ENCODE data around the gene SNX8.

Gene SNX8

DNA sequence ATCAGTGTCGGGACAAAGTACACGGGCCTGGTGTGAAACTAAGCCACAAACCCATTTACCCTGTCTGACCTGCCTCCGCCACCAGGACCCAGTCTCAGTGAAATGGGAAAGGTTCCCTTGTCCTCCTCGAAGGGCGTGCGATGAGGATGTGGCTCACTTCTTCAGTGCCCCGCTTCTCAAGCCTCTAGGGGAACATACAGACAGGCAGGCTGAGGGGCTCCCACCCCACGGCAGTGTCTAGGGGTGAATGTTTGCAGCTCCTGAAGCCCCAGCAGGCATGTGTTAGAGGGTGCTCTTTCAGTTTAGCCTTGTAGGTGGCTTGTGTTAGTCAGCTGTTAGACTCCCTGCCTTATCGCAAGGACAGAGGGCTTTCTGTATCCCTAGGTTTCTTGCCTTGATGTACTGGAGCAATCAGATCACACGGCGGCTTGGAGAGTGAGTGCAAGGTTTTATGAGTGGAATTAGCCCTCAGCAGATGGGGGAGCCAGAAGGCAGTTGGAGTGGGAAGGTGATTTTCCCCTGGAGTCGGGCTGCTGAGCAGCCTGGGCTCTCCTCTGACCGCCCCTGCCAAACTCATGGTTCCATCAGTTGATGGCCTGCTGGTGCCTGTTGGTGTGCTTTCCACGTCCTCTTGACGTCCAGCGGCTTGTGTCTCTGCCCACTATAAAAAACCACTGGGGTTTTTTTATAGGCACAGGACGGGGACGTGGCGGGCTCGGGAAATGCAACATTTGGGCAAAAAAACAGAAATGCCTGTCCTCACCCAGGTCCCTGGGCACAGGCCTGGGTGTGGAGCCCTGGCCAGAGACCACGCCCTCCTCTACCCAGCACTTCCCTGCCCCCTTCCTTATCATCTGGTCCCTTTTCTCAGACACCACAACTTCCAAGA is 71.5 kb downstream of the SNX8 start:
- no peak for DNase-seq (ENCODE audit: low read depth)

DNA sequence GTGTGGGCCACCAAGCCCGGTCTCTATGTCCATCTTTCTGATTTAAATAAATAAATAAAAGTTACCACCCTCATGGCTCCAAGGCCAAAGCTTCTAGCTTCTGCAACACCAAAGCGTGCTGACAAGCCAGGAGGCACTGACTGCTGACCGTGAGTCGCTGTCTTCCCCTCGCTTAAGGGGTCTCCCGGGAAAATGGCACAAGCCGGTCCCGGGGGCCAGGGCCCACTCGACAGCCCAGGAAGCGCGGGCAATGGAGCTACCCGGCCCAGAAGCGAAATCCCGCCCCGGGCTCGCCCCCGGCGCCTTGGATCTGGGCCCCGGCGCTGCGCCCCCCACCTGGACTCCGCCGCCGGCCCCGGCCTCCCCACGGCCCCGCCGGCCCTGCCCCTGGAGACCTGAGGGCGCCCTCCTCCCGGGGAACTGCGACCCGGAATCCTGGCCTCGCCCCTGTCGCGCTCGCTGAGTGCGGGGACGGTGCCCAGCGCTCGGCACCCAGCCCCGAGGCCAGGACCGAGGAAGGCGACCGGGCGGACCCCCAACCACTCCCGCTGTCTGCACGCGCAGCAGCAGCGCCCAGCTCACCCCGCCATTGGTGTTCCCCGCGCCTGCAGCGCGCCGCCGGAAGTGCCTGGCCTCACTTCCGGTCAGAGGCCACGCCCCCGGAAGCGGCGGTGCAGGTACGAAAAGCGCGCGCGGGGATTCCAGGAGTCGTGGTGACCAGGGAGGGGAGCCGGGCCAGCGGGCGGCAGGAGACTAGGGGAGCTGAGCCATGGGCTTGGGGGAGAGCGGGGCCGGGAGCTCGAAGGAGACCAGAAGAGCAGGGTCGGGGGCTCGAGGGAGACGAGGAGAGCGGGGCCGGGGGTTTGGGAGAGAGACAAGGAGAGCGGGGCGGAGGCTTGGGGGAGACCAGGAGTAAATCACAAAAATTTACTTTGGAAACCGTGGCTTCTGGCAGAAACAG is 72.4 kb downstream of the SNX8 start, which contains the start of the genes MRM2 and NUDT1:
Gene MRM2 (minus strand): TSS at position 626 of the 961 bp plus-strand sequence. CDS start 36 bp downstream, at position 590.
Gene NUDT1 (plus strand): TSS at position 647 of the 961 bp plus-strand sequence. CDS start 2,349 bp downstream, outside the sequence.
- DNase-seq (ENCODE audit: low read depth): peak; percentile 55

DNA sequence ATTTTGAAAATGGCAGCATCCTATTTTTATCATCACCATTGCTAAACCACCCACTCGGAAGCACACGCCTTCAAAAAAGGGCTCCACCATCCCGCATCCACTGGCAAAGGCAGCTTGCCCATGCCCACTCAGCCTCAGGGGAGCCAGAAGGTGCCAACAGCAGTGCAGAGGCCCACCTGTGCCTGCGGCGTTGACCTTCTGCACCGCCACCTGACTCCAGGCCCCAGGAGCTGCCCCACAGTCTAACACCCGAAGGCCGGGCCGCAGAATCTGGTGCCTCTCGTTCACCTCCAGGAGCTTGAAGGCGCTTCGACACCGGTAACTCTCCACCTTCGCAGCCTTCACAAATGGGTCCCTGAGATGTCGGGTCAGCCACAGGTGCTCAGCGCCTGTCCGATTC is 75.0 kb downstream of the SNX8 start:
- no peak for DNase-seq (ENCODE audit: low read depth)

DNA sequence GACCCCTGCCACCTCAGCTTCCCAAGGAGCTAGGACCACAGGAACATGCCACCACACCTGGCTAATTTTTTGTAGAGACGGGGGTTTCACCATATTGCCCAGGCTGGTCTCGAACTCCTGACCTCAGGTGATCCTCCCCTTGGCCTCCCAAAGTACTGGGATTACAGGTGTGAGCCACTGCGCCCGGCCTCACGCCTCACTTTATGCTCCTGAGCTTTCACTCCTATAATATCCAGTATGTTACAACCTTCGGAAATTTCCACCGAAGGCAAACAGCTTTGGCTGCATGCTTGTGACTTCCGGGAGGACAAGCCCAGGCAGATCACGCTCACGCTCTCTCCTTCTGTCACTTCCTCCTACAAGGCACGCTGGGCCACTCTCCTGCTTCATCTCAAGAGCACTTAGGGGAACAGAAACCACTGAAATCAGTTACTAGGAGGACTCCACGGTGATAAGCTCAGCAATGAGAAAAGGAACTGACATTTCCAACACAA is 77.1 kb downstream of the SNX8 start:
- no peak for DNase-seq (ENCODE audit: low read depth)

DNA sequence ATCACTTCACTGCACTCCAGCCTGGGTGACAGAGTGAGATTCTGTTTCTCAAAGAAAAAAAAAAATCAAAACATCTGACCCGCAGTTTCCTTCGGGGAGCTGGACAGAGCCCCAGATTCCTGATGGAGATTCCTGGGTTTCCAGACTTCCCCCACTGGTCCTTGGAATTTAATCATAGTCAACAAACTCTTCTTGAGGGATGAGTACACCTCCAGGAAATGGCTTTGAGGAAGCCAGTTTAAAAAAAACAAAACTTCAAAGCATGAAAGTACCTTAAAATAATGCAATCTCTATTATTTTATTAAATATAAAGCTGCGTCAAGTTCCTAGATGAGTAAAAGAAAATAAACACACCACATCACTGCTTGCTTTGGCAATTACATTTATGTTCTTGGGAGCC is 80.3 kb downstream of the SNX8 start:
- peak; percentile 37 for DNase-seq (ENCODE audit: low read depth)

DNA sequence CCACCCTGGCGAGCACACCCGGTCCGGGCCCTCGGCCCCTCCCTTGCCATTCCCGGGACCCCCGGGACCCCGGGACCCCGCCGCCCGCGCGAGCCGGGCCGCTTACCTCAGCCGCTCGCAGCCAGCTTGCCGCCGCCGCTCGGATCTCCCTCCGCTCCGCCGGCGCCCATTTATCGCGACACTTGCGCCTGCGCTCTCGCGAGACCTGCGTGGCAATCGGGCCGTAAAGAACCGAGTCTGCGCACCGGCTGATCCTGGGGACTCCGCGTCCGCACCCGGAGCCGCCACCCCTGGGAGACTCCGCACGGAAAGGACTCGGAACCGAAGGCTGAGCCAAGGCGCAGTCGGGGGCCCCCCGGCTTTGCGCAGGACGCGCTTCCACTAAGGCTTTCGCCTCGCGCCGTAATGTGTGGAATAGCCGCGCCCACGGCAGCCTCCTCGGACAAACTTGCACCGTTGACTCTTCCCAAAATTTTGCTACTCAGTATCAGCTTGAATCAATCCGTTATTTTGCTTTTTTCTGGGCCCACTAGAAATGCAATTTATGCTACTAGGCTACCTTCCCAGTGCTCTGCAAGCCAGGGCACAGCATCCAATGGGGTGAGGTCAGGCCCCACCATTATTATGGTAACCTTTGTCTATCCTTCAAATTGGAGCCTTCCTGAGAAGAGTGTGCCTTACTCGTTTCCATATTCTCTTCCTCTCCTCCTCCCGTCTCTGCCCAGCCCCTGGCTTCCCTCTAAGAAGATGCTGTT is 81.3 kb downstream of the SNX8 start, which contains the start of gene MAD1L1:
Gene MAD1L1 (minus strand): TSS at position 180 of the 755 bp plus-strand sequence. CDS start 2,812 bp downstream, outside the sequence.
- peak; percentile 88 for DNase-seq (ENCODE audit: low read depth)

DNA sequence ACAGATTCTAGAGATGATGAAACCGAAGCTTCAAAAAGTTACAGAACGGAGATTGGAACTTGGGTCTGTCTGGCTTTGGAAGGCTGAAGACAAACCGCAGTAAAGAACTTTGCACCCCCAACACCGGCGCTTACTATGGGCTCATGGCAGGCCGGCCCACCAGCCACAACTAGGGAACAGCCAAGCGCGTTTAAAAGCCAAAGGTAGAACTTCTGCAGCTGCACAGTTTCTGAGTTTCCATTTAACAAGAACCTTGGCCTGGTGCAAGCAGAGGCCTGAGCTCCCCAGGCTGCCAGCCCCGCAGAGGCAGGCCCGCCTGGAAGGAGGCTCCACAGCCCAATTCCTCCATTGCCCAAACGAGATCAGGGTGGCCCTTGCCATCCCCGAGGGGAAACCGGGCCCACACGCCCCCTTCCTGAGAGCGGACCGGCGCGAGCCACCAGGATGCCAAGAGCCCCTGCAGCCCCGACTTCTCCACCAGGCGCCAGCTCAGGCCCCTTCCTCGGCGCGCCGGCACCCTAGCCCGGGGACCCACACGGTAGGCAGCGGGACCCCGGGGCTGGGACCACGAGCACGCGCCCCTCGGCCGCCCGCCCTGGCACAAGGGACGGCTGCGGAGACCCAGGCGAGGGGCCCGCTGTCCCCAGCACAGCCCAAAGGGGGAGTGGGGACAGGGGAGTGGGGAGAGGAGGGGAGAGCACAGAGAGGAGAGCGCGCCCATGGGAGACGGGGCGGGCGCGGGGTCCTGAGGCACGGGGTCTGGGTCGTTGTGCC is 82.1 kb downstream of the SNX8 start:
- no peak for DNase-seq (ENCODE audit: low read depth)

DNA sequence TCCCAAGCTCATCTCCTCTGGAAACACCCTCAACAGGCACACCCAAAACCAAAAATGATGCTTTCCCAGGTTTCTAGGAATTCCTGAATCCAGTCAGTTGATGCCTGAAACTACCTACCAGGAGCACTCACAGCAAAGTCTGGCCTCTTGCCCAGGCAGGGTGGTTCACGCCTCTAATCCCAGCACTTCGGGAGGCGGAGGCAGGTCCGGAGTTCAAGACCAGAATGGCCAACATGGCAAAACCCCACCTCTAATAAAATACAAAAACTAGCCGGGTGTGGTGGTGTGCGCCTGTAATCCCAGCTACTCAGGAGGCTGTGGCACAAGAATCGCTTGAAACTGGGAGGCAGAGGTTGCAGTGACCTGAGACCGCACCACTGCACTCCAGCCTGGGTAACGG is 83.4 kb downstream of the SNX8 start:
- no peak for DNase-seq (ENCODE audit: low read depth)

DNA sequence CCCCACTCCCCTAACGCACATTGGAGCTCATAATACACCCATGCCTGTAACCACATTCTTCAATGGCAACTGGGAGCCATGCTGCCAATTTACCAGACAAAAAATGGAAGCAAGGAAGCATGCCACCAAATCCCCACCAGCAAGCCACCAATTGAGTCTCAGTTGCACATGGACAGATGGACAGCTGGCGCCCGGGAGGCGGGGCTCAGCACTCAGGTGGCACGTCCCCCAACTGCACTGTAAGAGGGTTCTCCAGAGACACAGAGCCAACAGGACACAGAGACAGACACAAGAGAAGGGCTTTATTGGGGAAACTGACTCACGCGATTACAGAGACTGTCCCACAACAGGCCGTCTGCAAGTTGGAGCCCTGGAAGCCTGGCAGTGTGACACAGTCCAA is 84.0 kb downstream of the SNX8 start:
- no peak for DNase-seq (ENCODE audit: low read depth)

DNA sequence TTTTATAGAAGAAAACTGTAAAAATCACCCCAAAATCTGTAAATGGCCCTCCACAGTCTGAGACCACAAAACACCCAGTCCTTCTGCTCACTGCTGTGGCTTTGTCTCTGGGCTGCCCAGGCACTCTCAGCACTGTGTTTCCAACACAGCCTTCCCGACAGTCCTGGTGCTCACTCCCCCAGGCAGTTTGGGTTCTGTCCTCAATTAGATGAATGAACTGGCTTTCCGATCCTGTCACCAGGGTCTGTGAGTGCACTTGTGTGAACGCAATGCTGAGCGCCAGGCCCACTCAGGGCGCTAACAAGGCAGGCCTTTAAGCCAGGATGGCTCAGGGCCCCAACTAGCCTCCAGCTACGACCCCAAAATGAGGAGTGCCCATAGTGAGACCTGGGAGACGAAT is 84.8 kb downstream of the SNX8 start:
- DNase-seq (ENCODE audit: low read depth): no peak

DNA sequence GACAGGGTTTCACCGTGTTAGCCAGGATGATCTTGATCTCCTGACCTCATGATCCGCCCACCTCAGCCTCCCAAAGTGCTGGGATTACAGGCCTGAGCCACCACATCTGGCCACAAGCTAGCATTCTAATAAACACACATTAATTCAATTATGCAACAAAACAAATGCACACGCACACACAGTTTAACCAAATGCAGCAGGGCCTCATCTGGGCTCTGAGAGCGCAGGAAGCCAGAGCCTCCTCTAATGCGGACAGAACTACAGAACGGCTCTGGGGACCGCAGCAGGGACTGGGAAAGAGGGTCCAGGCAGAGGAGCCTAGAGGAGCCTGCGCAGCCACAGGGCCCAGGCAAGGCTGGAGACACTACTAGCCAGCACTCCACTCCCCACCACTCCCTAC is 85.3 kb downstream of the SNX8 start:
- DNase-seq (ENCODE audit: low read depth): no peak

DNA sequence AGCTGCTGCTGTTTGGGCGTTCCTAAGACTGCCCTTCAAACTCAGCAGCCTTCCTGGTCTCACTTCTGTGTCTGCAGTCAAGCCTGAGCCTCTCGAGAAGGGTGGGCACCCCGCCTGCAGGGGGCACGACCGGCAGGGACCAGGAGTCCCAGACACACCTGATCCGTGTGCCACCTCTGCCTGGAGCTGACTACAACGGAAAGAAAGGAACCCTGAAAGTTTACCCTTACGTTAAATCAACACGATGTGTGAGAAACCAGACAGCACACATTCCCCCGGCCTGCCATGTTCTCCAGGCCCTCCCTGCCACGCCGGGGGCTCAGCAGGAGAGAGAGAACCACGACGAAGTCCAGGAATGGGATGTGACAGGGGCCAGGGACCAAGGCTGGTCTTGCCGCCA is 86.5 kb downstream of the SNX8 start:
- no peak for DNase-seq (ENCODE audit: low read depth)

DNA sequence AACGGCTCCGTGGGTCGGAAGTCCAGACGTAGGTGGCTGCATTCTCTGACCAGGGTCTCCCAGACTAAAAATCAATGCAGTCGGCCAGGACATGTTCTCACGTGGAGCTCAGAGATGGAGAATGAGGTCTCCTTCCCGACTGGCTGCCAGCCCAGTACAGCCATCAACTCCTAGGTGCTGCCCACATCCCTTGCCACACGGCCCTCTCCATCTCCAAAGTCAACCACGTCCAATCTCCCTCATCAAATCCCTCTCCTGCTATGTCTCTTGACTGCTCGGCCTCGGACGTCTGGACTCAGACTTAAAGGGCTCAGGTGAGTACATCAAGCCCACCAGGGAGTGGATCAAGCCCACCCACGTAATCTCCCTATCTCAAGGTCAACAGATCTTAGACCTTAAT is 88.4 kb downstream of the SNX8 start:
- DNase-seq (ENCODE audit: low read depth): no peak

DNA sequence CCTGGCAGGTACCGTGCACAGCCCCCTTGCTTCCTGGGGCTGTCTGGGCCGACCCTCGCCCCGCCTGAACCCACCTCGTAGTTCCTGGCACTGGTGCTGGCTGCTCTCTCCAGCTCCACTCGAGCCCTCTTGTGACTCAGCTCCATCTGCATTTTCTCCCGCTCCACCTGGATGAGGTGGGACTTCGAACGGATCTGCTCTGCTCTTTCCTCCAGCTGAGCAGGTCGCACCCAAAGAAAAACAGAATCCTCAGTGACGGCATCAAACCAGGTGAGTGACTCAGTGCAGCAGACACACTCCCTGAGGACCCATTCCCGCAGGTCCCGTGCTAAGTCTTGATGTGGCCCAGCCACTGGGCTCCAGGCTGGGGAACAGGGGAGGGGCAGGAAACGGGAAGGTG is 88.9 kb downstream of the SNX8 start:
- DNase-seq (ENCODE audit: low read depth): no peak

DNA sequence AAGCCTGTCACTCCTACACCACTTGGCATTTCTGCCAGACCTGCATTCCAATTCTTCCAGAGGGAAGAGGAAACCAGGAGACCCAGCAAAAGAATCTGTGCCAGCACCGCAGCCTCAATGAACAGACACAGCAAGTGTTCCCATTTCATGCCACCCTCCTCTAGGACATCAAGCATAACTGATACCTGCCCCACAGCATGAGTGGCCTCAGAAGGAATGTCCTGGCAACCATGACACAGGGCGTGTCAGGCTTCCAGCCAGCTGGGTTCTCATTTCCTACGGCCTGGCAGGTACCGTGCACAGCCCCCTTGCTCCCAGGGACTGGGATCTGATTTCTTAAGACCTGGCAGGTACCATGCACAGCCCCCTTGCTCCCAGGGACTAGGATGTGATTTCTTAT is 89.3 kb downstream of the SNX8 start:
- DNase-seq (ENCODE audit: low read depth): no peak

DNA sequence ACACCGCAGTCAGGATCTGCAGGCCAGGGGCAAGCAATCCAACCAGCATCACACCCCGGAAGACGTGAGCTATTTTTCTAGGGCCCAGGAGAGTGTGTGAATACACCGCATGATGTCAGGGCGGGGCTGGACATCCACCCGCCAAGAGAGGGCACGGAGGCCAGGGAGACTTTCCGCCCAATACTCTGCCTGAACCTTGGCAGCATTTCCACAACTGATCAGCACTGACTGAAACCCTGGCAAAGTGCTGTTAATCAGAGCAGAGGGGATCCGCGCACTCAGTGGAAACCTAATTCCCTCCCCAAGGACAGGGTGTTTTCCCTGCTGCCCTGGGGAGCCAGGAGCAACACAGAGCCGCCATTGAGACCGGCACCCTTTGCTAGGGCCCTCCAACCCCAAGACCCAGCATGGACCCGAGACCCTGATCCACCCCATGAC is 89.7 kb downstream of the SNX8 start:
- no peak for DNase-seq (ENCODE audit: low read depth)

DNA sequence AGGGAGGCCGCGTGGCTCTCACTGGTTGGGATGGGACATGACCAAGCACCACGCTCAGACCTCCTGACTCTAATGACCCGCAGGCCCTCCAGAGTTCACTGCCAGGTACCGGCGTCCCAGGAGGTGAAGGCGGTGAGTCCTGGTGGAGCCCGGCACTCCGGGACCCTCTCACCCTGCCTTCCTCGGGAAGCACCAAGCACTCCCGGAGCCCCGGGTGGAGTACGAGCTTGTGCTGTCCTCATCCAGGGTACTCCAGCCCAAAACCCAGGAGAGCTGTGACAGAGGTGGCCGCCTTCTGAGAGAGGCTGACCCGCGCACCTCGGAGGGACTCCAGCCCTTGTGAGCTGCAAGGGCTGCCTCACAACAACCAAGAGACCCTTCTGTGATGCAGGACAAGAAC is 90.9 kb downstream of the SNX8 start:
- DNase-seq (ENCODE audit: low read depth): no peak

DNA sequence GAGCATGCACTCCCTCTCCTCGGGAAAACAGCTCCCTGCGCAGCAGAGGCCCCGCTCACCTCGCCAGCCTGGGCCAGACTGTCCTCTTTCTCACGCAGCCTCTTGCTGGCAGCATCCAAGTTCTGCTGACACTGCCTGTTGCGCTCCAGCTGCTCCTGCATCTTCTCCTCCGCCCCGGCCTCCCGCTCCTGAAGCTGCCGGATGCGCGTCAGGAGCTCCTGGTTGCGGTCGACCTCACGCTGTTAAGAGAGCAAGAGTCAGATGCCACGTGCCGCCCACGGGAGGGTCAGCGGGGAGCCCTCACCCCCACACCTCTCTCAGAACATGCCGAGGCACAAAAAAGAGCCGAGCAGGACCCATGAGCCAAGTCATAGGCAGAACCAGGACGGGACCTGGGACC is 91.7 kb downstream of the SNX8 start:
- DNase-seq (ENCODE audit: low read depth): no peak

DNA sequence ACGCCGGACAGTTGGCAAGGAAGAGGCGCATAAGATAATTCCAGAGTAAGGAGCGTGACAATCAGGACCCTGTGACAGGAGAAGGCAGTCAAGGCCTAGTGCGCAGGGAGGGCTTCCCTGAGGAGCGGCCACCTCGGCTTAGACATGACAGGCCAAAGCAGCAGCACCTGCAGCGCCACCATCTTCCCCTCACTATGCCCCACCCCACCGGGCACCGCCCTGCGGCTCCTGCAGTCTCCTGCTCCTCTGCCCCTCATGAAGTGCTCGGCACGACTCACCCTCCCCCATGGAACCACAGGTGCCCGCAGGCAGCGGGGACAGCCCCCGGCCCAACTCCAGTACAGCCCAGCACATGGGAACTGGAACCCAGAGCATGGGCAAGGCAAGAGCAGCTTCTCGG is 93.3 kb downstream of the SNX8 start:
- DNase-seq (ENCODE audit: low read depth): no peak

DNA sequence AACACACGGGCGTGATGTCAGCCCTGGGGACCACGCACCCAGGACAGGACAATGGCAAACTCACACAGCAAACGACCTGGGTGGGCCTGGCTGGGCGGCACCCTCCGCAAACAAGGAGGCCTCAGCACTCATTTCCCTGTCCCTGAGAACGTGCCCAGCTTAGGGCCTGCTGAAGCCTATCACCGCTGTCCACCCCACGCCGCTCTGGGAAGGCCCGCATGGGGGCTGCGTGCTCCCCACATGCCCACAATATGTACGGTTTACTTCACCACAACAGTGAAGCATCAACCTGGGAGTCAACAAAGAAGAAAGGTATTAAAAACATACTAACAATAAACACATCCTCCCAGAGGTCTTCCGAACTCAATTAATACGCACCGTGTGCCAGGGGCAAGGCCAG is 93.7 kb downstream of the SNX8 start:
- no peak for DNase-seq (ENCODE audit: low read depth)

DNA sequence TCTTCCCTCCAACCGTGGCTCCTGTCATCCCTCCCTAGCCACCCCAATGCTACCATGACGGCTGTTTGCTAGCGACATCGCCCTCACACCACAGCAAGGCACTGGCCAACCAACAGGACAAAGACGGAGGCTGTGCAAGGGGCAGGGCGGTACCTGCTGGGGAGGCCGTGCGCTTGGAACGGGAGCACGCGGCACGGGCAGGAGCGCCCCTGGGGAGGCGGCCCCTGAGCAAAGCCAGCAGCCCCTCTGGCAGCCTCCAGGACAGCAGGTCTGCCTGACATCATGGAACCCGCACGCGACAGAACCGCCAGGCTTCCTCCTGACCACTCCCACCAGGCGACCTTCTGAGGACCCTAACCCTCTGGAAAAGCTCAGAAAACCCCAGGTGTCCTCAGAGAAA is 94.2 kb downstream of the SNX8 start:
- DNase-seq (ENCODE audit: low read depth): no peak

Measured in fibroblast of gingiva (primary cell).